ENCODE results near the gene C14orf119. TPM values are rescaled to one million over a fixed set of nuclear protein-coding genes. Genes with fewer than 3 reads are reported as not detected.

Gene C14orf119
- total RNA-seq, 1 donor from 2014 or later, result 27.3 TPM

DNA sequence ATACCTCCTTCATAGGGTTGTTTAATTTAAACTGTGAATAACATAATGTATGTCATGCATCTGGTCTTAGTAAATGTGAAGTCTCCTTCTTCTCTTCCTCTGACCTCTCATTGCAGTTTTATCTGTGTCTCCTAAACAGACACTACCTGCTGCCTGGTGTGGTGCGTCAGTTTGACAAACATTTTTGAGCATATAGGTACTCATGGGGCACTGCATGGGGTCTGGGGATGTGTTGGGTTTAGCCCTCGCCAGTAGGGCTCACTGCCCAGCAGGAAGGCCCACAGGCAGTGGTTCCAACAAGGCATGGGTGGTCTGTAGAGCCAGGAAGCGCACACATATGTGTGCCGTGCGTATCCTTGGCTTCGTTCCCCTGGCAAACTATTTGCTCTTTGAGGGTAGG, 26.8 kb downstream of the C14orf119 start:
- TF ChIP-seq, protein P1, sequence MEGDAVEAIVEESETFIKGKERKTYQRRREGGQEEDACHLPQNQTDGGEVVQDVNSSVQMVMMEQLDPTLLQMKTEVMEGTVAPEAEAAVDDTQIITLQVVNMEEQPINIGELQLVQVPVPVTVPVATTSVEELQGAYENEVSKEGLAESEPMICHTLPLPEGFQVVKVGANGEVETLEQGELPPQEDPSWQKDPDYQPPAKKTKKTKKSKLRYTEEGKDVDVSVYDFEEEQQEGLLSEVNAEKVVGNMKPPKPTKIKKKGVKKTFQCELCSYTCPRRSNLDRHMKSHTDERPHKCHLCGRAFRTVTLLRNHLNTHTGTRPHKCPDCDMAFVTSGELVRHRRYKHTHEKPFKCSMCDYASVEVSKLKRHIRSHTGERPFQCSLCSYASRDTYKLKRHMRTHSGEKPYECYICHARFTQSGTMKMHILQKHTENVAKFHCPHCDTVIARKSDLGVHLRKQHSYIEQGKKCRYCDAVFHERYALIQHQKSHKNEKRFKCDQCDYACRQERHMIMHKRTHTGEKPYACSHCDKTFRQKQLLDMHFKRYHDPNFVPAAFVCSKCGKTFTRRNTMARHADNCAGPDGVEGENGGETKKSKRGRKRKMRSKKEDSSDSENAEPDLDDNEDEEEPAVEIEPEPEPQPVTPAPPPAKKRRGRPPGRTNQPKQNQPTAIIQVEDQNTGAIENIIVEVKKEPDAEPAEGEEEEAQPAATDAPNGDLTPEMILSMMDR (conservative IDR thresholded peaks at IDR 0.05; ENCODE audit: low read depth, low read length), result no peak
- H3K4me3 ChIP-seq (ENCODE audit: low read depth, low read length), result no peak overlapping the region
- no peak for DNase-seq (ENCODE audit: low read depth)

DNA sequence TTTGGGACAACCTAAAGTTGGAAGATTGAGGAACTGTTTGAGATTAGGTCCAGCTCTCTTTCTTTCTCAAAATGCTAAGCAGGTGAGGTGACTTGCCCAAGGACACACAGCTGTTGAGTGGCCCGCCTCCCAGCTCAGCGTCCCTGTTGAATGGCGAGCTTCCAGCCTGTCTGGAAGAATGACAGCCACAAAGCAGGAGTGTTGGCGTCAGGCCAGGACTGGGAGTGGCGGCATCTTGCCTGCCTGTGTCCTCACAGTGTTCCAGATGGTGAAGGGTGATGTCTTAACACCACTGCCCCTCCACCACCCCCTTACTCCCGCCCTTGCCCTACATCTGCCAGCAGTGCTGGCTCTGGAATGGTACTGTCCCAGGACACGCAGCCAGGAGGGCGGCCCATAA, 28.1 kb downstream of the C14orf119 start:
- no peak for DNase-seq (ENCODE audit: low read depth)
- no peak overlapping the region for H3K4me3 ChIP-seq (ENCODE audit: low read depth, low read length)
- TF ChIP-seq, protein P1 (conservative IDR thresholded peaks at IDR 0.05; ENCODE audit: low read depth, low read length), result no peak

DNA sequence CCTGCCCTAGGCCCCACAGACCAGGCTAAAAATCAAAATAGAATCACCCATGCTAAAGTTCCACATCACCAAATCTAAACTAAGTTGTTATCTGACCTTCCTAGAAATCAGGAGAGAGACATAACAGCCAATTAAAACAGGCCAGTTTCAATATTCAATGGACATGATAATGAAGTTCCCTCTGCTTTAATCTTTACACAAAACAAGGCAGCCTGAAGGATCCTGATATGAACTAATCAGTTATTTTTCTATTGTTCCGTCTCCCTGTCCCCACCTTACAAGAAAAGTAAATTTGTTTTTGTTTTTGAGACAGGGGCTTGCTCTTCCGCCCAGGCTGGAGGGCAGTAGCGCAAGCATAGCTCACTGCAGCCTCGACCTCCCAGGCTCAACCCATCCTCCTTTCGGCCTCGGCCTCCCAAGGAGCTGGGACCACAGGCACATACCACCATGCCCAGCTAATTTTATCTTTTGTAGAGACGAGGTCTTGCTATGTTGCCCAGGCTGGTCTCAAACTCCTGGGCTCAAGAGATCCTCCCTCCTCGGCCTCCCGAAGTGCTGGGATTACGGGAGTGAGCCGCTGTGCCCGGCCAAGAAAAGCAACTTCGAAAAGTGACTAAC, 29.1 kb downstream of the C14orf119 start:
- TF ChIP-seq, protein P1 (conservative IDR thresholded peaks at IDR 0.05; ENCODE audit: low read depth, low read length), result no peak
- no peak for DNase-seq (ENCODE audit: low read depth)
- H3K4me3 ChIP-seq (ENCODE audit: low read depth, low read length), result no peak overlapping the region

DNA sequence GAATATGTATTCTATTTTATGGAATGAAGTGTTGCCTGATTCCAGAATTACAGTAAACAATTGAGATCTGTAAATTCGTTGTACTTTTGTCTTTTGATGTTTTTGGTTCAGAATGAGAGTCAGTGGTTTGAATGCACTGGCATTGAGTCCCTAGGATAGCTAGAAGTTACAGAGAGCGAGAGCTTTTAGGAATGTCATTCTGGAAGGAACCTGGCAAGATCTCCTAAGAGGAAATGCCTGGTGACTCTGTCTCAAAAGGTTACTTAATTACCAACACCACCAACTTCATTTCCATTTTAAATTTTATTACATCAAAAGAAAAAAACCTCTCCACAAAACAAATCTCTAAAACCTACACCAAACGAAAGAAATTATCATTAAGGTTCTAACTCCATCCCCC, 29.7 kb downstream of the C14orf119 start:
- no peak for DNase-seq (ENCODE audit: low read depth)
- H3K4me3 ChIP-seq (ENCODE audit: low read depth, low read length), result no peak overlapping the region
- TF ChIP-seq, protein P1 (conservative IDR thresholded peaks at IDR 0.05; ENCODE audit: low read depth, low read length), result no peak

DNA sequence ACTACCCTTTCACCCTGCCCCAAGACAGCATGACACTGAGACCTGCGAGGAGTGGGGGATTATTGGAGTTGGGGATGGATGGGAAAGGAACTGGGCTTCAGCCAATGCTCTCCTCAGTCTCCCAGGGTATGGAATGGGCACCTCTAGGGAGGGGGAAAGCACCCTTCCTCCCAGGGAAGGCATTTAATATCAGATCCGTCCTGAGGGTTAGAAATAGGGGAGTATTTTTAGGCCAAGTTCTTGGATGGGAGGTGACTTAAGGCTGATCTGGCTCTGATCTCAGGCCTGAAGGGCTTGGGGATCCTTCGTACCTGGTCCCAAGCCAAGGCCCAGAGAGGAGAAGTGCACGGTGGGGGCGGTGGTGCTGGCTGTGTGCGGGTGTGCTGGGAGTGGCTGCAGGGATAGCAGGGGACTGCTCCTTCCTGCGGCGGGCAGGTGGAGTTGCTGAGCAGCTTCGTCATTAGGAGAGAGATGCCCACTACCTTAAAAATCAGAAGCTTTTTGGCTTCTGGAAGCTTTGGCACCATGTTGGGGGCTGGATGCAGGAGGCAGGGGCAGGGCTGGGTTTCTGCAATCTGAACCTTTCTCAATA, 30.7 kb downstream of the C14orf119 start:
- H3K4me3 ChIP-seq (ENCODE audit: low read depth, low read length), result no peak overlapping the region
- TF ChIP-seq, protein P1 (conservative IDR thresholded peaks at IDR 0.05; ENCODE audit: low read depth, low read length), result no peak
- no peak for DNase-seq (ENCODE audit: low read depth)

DNA sequence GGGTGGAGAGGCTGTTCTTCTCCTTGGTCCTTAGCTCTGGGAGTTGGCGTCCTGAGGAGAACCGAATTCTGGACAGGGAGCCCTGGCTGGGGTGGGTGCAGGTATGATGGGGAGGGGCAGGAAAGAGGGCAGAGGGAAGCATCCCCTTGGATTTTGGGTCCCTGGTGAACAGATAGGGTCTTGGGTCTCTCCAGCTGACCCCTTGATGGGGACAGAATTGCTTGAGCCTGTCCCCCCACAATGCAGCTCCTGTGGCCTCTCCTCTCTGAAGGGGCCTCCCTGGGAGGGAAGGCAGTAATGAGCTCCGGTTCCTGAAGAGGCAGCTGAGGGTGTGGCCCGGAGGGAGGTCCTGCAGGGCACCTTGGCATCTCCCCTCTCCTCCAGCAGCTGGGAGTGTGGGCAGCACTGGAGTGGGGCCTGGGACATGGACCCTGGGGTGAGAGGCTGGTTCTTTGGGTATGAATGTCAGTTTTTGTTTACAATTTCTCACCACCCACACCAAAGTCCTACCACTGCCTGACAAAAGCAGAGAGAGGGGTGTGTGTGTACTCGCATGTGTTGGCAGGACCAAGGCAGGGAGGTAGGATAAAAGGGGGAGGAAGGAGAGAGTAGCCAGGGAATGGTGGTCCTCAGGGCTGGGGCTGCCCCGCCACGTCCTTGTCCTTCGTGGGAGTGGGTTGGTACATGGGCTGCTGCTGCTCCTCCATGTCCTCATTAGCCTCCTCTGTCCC, 31.4 kb downstream of the C14orf119 start:
- TF ChIP-seq, protein P1 (conservative IDR thresholded peaks at IDR 0.05; ENCODE audit: low read depth, low read length), result no peak
- DNase-seq (ENCODE audit: low read depth), result no peak

More for the DNA sequence above, 31.4 kb downstream of the C14orf119 start:
- H3K4me3 ChIP-seq (ENCODE audit: low read depth, low read length), result no peak overlapping the region

Measured in epithelial cell of proximal tubule (primary cell).